Gastrocnemius medialis (tissue), 4 donors: ENCODE data around the gene SCGB1D2.

Experiments used
- POLR2A ChIP-seq, 2 donors: fragments of 450-650 bp; IDR thresholded peaks; one replicate each; pipeline ENCODE4 v1.6.1; 2017; ENCODE audit warnings: antibody characterized with exemption in 2 of 2, mild to moderate bottlenecking in 2 of 2, moderate library complexity in 2 of 2
- TF ChIP-seq, protein P1 (sequence below), 5 experiments: fragments of 450-650 bp in 3 of 5; fragments of 200-600 bp in 2 of 5; sonication (generic) in 2 of 5; IDR thresholded peaks in 4 of 5; conservative IDR thresholded peaks in 1 of 5; 1 replicate in 4 of 5; 2 replicates in 1 of 5; pipeline ENCODE4 v1.5.1; 2016 to 2019; ENCODE audit warnings: antibody characterized with exemption in 5 of 5, mild to moderate bottlenecking in 3 of 5, moderate library complexity in 3 of 5

DNA sequence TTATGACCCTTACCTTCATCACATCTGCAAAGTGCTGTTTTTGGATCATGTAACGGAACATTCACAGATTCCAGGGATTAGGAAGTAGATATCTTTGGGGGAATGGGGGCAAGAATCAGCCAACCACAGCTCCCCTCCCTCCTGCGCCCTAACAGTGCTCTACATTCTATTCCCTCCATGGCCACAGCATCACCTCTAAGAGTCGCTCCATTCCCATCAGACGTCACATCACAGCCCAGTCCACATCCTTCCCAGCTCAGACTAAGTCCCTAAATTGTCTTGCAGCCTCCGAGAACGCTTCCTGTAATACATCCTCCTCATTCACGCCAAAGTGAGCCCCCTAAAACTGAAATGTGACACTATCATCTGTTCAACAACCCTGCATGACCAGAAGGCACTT, 46.1 kb upstream of the SCGB1D2 start:
- TF ChIP-seq, protein P1, sequence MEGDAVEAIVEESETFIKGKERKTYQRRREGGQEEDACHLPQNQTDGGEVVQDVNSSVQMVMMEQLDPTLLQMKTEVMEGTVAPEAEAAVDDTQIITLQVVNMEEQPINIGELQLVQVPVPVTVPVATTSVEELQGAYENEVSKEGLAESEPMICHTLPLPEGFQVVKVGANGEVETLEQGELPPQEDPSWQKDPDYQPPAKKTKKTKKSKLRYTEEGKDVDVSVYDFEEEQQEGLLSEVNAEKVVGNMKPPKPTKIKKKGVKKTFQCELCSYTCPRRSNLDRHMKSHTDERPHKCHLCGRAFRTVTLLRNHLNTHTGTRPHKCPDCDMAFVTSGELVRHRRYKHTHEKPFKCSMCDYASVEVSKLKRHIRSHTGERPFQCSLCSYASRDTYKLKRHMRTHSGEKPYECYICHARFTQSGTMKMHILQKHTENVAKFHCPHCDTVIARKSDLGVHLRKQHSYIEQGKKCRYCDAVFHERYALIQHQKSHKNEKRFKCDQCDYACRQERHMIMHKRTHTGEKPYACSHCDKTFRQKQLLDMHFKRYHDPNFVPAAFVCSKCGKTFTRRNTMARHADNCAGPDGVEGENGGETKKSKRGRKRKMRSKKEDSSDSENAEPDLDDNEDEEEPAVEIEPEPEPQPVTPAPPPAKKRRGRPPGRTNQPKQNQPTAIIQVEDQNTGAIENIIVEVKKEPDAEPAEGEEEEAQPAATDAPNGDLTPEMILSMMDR (IDR thresholded peaks at IDR 0.05 in 4 of 5, conservative IDR thresholded peaks at IDR 0.05 in 1 of 5), result no peak
- no peak for TF ChIP-seq POLR2A (IDR thresholded peaks at IDR 0.05)
